ENCODE data around the gene VGLL4.

GRCh38 chr3:11523572-11524101, 120.1 kb downstream of the VGLL4 start:
- no peak for TF ChIP-seq CTCF (IDR thresholded peaks at IDR 0.05; ENCODE audit: insufficient read depth, low read length, poor library complexity, severe bottlenecking)
- no peak for TF ChIP-seq EZH2phosphoT487 (conservative IDR thresholded peaks at IDR 0.05; ENCODE audit: low read length)
